Measurements from ENCODE around the gene FAM13A.

DNA sequence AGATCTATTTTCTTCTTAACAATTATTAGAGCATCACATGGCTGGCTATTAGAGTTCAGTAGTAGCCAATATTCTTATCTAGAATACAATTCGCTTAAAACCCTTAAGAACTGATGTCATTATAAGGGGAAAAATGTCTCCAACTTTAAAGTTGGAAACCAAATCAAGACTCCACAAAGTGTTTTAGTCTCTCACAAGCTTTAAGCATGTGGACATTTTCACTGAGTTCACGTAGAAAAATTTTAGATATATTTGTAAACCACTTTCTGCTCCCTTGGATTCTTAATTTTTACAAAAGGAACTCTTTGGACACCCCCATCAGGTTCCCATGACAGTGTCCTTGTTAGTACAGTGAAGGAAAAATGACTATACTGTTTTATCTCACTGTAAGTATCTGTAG is 235.5 kb downstream of the FAM13A start:
- no peak for TF ChIP-seq EP300 (IDR thresholded peaks at IDR 0.05; ENCODE audit: borderline replicate concordance in 1 of 2, low read depth in 2 of 2, low read length in 2 of 2)
- no peak for TF ChIP-seq EZH2 (IDR thresholded peaks at IDR 0.05; ENCODE audit: low read depth, low read length, severe bottlenecking)
- TF ChIP-seq, protein P1, sequence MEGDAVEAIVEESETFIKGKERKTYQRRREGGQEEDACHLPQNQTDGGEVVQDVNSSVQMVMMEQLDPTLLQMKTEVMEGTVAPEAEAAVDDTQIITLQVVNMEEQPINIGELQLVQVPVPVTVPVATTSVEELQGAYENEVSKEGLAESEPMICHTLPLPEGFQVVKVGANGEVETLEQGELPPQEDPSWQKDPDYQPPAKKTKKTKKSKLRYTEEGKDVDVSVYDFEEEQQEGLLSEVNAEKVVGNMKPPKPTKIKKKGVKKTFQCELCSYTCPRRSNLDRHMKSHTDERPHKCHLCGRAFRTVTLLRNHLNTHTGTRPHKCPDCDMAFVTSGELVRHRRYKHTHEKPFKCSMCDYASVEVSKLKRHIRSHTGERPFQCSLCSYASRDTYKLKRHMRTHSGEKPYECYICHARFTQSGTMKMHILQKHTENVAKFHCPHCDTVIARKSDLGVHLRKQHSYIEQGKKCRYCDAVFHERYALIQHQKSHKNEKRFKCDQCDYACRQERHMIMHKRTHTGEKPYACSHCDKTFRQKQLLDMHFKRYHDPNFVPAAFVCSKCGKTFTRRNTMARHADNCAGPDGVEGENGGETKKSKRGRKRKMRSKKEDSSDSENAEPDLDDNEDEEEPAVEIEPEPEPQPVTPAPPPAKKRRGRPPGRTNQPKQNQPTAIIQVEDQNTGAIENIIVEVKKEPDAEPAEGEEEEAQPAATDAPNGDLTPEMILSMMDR (IDR thresholded peaks at IDR 0.05; ENCODE audit: control extremely low read depth in 1 of 3, insufficient read depth in 1 of 3, low read depth in 1 of 3, low read length in 3 of 3): no peak
- no peak for TF ChIP-seq SAP30 (IDR thresholded peaks at IDR 0.05; ENCODE audit: insufficient read depth, insufficient replicate concordance, low read length)
- no peak for TF ChIP-seq POLR2A (IDR thresholded peaks at IDR 0.05; ENCODE audit: control extremely low read depth in 1 of 2, low read depth in 2 of 2, low read length in 2 of 2)
- no peak for TF ChIP-seq TCF12 (IDR thresholded peaks at IDR 0.05; ENCODE audit: low read depth, low read length)
- no peak for TF ChIP-seq CHD1 (IDR thresholded peaks at IDR 0.05; ENCODE audit: low read depth, low read length)
- no peak for TF ChIP-seq NRF1 (IDR thresholded peaks at IDR 0.05; ENCODE audit: low read depth, low read length)
- TF ChIP-seq ZNF274 (IDR thresholded peaks at IDR 0.05; ENCODE audit: borderline replicate concordance, extremely low read depth, low read length): no peak
- no peak for TF ChIP-seq POLR2AphosphoS5 (IDR thresholded peaks at IDR 0.05; ENCODE audit: low read depth, low read length)

Data from H1 (cell line).